Activated T-helper 1 cell treated with Interleukin-2 at 50 U/mL for 16 hours (primary cell): ENCODE measurements around the gene SMIM38.

Experiments used
- DNase-seq: peaks from one replicate; pipeline ENCODE4 v3.0.0-alpha.2; 2020; ENCODE audit warnings: low read depth

Gene SMIM38

GRCh38 chr11:69160296-69161116, 4.8 kb downstream of the SMIM38 start:
- no peak for DNase-seq

- DNase-seq: no peak
Observed at GRCh38 chr11:69161117-69161407, 5.3 kb downstream of the SMIM38 start.

- no peak for DNase-seq
Observed at GRCh38 chr11:69162505-69162904, 6.8 kb downstream of the SMIM38 start.

GRCh38 chr11:69163842-69164241, 8.1 kb downstream of the SMIM38 start:
- no peak for DNase-seq

GRCh38 chr11:69164824-69165223, 9.1 kb downstream of the SMIM38 start:
- no peak for DNase-seq

- no peak for DNase-seq
Observed at GRCh38 chr11:69165775-69166174, 10.0 kb downstream of the SMIM38 start.

- no peak for DNase-seq
Observed at GRCh38 chr11:69166218-69167115, 10.7 kb downstream of the SMIM38 start.

- no peak for DNase-seq
Observed at GRCh38 chr11:69167130-69167915, 11.6 kb downstream of the SMIM38 start.

- DNase-seq: no peak
Observed at GRCh38 chr11:69167916-69168691, 12.4 kb downstream of the SMIM38 start.

GRCh38 chr11:69169479-69169878, 13.7 kb downstream of the SMIM38 start:
- no peak for DNase-seq

- DNase-seq: no peak
Observed at GRCh38 chr11:69170704-69171103, 15.0 kb downstream of the SMIM38 start.

GRCh38 chr11:69171476-69172240, 15.9 kb downstream of the SMIM38 start:
- DNase-seq: no peak

GRCh38 chr11:69172674-69173073, 16.9 kb downstream of the SMIM38 start:
- DNase-seq: no peak

- no peak for DNase-seq
Observed at GRCh38 chr11:69173331-69173730, 17.6 kb downstream of the SMIM38 start.

GRCh38 chr11:69173925-69174581, 18.3 kb downstream of the SMIM38 start:
- DNase-seq: no peak

- no peak for DNase-seq
Observed at GRCh38 chr11:69174841-69175240, 19.1 kb downstream of the SMIM38 start.

GRCh38 chr11:69178819-69179482, 23.2 kb downstream of the SMIM38 start:
- DNase-seq: no peak

GRCh38 chr11:69180226-69180625, 24.5 kb downstream of the SMIM38 start:
- DNase-seq: no peak

- no peak for DNase-seq
Observed at GRCh38 chr11:69180726-69181125, 25.0 kb downstream of the SMIM38 start.

GRCh38 chr11:69183613-69184012, 27.9 kb downstream of the SMIM38 start:
- no peak for DNase-seq
